Activated CD4-positive, alpha-beta T cell treated with anti-CD3 and anti-CD28 coated beads for 36 hours (primary cell): ENCODE data around the gene MALT1. TPM values are rescaled to one million over a fixed set of nuclear protein-coding genes. Genes with fewer than 3 reads are reported as not detected.
"Not testable (repeated sequence)": the region's sequence is repeated elsewhere in the genome, so short reads cannot be mapped to it uniquely, and the experiment has no call there.

Source experiments
- ATAC-seq: fragments of 200-7000 bp; cut with Tn5 transposase; one replicate; pipeline ENCODE4 v1.10.0; 2021; ENCODE audit warnings: mild to moderate bottlenecking, moderate library complexity
- CTCF ChIA-PET: fragments of 350-600 bp; sonication (Branson Sonifier 250); formaldehyde crosslinking; loops from one replicate; lab custom pipeline; 2021; ENCODE audit warnings: antibody characterized with exemption; lab: Charles Lee
- POLR2A ChIA-PET: fragments of 350-600 bp; sonication (Branson Sonifier 250); formaldehyde crosslinking; loops from one replicate; lab custom pipeline; 2021; ENCODE audit warnings: antibody characterized with exemption, inconsistent platforms; lab: Charles Lee
- DNase-seq: peaks from one replicate; pipeline ENCODE4 v3.0.0-alpha.2; 2020
- H3K27ac Mint-ChIP-seq: one replicate; pipeline ENCODE4 v1.8.0; 2021; ENCODE audit warnings: mixed read lengths
- H3K27me3 Mint-ChIP-seq: one replicate; pipeline ENCODE4 v1.8.0; 2021; ENCODE audit warnings: mixed read lengths
- H3K36me3 Mint-ChIP-seq: one replicate; pipeline ENCODE4 v1.8.0; 2021; ENCODE audit warnings: low read depth, mixed read lengths
- H3K4me1 Mint-ChIP-seq: one replicate; pipeline ENCODE4 v1.8.0; 2021; ENCODE audit warnings: mixed read lengths
- H3K4me3 Mint-ChIP-seq: one replicate; pipeline ENCODE4 v1.8.0; 2021; ENCODE audit warnings: mild to moderate bottlenecking, moderate library complexity, mixed read lengths
- H3K9me3 Mint-ChIP-seq: one replicate; pipeline ENCODE4 v1.8.0; 2021; ENCODE audit warnings: low read depth, mixed read lengths
- intact Hi-C, 2 experiments: fragments of 100-400 bp; cut with DNase I in 1 of 2; cut with micrococcal nuclease in 1 of 2; formaldehyde crosslinking; loops; one replicate each; pipeline versions ENCODE4 v1.14.2 to v1.15.1; 2022 to 2024; cut with DNase I, micrococcal nuclease
- total RNA-seq, 2 experiments: library from RNA; stranded (reverse); gene quantifications; one replicate each; pipeline ENCODE4 v1.2.3, GENCODE V29; 2021

Gene MALT1
- total RNA-seq, 2 experiments from 2014 or later = 39.3 to 40.5 TPM

DNA sequence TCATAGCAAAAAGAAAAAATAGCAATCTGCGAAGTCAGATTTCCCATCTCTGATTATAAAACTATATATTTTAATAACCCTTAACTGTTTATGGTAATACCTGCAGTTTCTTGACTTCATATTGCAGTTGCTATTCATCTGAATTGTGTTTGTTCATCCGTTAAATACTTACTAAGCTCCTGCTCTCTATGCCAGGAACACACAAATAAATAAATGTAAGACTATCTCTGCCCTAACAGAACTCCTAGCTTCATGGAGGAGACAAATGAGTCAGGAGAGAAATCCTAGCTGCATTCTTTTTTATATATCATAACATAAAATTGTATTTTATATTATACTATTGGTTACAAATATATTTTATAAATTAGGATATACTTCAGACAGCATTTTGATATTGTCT, 61.2 kb downstream of the MALT1 start:
- no peaks in the 10 kb centered on the region for H3K27me3 Mint-ChIP-seq

DNA sequence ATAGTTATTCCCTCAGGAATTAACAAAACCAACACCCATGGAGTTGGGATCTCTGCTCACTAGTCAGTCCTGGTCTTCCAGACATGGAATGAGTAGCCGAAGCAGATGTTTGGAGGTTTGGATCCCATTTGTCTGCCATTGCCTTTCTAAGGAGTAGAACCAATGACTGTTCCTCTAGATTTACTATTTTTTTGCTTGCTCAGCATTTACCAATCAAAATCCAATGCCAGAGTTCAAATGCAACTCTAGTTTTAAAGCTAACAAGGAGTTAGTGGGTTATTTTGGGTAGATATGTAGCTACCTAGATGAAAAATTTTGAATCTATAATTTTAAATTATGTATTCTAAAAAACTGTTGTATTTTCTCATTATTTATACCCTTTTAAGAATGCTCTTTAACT, 62.6 kb downstream of the MALT1 start:
- Mint-ChIP-seq H3K4me1 (peaks cover 10% of the 10 kb centered on the region), H3K9me3 (no peaks in the 10 kb centered on the region), H3K4me3 (no peak overlapping the region), H3K36me3 (peaks cover 53% of the 10 kb centered on the region), H3K27me3 (no peaks in the 10 kb centered on the region), H3K27ac (no peak overlapping the region)
- ChIA-PET POLR2A (no interaction called here), CTCF (interaction anchor here (0.6 kb wide), 1 partner anchor 205 kb away, joined by 3 read pairs; no protein-coding TSS in a partner anchor)
- DNase-seq = no peak
- no peak for ATAC-seq
- intact Hi-C loops = no loop called here

More for the DNA sequence above, 61.2 kb downstream of the MALT1 start:
- intact Hi-C loops = no loop called here
- no peaks in the 10 kb centered on the region for H3K9me3 Mint-ChIP-seq
- ATAC-seq (no peak), DNase-seq (no peak)
- ChIA-PET CTCF (interaction anchor here (0.5 to 1.5 kb wide), 3 partner anchors 18 to 37 kb away, joined by 3 to 5 read pairs (median 3); no protein-coding TSS in a partner anchor), POLR2A (no interaction called here)
- H3K27ac Mint-ChIP-seq = no peak overlapping the region
- peaks cover 41% of the 10 kb centered on the region for H3K36me3 Mint-ChIP-seq
- peaks cover 10% of the 10 kb centered on the region for H3K4me1 Mint-ChIP-seq
- no peak overlapping the region for H3K4me3 Mint-ChIP-seq

DNA sequence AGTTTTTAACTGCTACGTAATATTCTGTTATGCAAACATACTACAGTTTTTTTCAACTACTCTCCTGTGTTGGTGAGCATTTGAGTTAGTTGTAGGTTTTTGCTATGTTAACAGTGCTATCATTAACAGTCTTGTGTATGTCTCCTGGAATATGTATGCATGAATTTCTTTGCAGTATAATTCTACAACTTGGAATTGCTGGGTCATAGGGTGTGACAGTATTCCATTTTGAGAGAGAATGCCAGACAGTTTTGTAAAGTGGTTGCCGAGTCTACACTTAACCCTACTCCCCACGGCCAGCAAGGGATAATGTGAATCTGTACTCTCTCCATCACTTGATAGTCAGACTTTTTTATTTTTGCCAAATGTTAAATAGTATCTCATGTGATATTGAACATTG, 67.1 kb downstream of the MALT1 start:
- no peaks in the 10 kb centered on the region for H3K27me3 Mint-ChIP-seq
- no peaks in the 10 kb centered on the region for H3K9me3 Mint-ChIP-seq
- no peak overlapping the region for H3K4me3 Mint-ChIP-seq
- peaks cover 6% of the 10 kb centered on the region for H3K4me1 Mint-ChIP-seq
- DNase-seq (no peak), ATAC-seq (no peak)
- CTCF ChIA-PET = no interaction called here
- peaks cover 55% of the 10 kb centered on the region for H3K36me3 Mint-ChIP-seq
- intact Hi-C loops = no loop called here
- POLR2A ChIA-PET = no interaction called here
- no peak overlapping the region for H3K27ac Mint-ChIP-seq

DNA sequence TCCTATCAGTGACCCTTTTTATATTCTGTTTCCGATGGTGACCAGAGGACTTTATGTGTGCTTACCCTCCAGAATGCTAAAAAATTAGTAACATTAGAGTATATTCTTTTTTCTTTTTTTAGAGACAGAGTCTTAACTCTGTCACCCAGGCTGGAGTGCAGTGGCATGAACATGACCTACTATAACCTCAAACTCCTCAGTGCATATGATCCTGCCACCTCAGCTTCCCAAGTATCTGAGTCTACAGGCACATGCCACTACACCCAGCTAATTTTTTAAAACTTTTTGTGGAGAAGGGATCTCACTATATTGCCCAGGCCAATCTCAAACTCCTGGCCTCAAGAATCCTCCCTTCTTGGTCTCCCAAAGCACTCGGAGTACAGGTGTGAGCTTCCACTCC, 74.6 kb downstream of the MALT1 start:
- intact Hi-C loops = no loop called here
- H3K9me3 Mint-ChIP-seq = peaks cover 8% of the 10 kb centered on the region
- peaks cover under 1% of the 10 kb centered on the region for H3K4me1 Mint-ChIP-seq
- no peak for ATAC-seq
- H3K4me3 Mint-ChIP-seq = no peak overlapping the region
- H3K36me3 Mint-ChIP-seq = peaks cover 71% of the 10 kb centered on the region
- ChIA-PET CTCF (interaction anchor here (0.6 to 2.2 kb wide), 6 partner anchors 9 to 353 kb away, joined by 3 to 16 read pairs (median 3); partner anchors contain the start of gene MALT1), POLR2A (interaction anchor here (0.6 kb wide), 1 partner anchor 38 kb away, joined by 3 read pairs; no protein-coding TSS in a partner anchor)
- no peaks in the 10 kb centered on the region for H3K27me3 Mint-ChIP-seq
- no peak overlapping the region for H3K27ac Mint-ChIP-seq
- DNase-seq = no peak

DNA sequence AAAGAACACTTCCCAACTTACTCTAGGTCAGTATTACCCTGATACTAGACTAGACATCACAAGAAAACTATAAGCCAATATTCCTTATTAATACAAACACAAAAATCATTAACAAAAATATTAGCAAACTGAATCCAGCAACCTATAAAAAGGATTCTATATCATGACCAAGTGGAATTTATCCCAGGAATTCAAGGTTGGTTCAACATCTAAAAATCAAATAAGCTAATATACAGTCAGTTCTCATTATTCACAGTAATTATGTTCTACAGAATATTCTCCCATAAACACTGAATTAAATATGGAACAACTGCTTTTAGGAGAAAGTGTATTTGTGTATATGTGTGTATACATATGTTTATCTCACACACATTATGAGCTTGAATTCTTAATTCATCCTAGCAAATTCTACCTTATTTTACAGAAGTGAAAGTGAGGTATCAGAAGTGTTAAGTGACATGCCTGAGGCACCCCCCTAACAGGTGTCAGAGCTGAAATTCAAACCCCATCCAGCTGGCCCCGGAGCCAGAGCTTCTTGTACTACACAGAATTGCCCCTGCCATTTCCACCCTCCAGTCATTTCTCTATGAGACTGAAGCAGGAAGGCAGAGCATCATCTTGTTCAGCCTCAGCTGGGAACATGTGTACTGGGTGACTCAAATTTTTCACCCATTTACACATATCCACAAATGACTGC, 77.8 kb downstream of the MALT1 start:
- intact Hi-C loops = no loop called here
- Mint-ChIP-seq H3K27ac (no peak overlapping the region), H3K27me3 (no peaks in the 10 kb centered on the region), H3K9me3 (peaks cover 8% of the 10 kb centered on the region), H3K36me3 (peaks cover 62% of the 10 kb centered on the region), H3K4me3 (no peak overlapping the region), H3K4me1 (no peaks in the 10 kb centered on the region)
- POLR2A ChIA-PET = no interaction called here
- CTCF ChIA-PET = interaction anchor here (1.1 to 2.9 kb wide), 4 partner anchors 15 to 321 kb away, joined by 3 to 10 read pairs (median 4); no protein-coding TSS in a partner anchor
- ATAC-seq = peak; percentile 49
- DNase-seq = no peak

DNA sequence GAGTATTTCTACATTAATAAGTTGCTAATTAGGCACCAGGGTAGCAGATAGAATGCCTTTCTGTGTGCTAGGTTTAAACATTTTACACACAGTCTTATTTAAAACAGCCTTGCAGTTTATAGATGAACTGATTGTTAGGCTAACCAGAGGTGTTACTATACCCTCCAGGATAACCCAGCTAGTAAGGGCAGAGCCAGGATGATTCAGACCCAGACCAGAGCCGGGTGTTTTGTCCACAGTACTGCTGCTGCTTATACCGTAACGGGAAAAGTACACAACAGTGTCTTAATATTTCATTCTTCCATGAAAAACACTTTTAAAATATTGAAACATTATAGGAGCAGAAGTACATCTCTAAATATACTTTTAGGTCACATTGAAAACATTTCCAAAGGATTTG, 82.7 kb downstream of the MALT1 start:
- H3K27me3 Mint-ChIP-seq = no peaks in the 10 kb centered on the region
- intact Hi-C loops = no loop called here
- no peak overlapping the region for H3K27ac Mint-ChIP-seq
- H3K9me3 Mint-ChIP-seq = no peaks in the 10 kb centered on the region
- DNase-seq (no peak), ATAC-seq (no peak)
- POLR2A ChIA-PET = no interaction called here
- CTCF ChIA-PET = interaction anchor here (1.0 to 4.0 kb wide), 3 partner anchors 9 to 317 kb away, joined by 4 to 36 read pairs (median 4); no protein-coding TSS in a partner anchor
- H3K4me1 Mint-ChIP-seq = peaks cover 19% of the 10 kb centered on the region
- no peak overlapping the region for H3K4me3 Mint-ChIP-seq
- peaks cover 20% of the 10 kb centered on the region for H3K36me3 Mint-ChIP-seq

DNA sequence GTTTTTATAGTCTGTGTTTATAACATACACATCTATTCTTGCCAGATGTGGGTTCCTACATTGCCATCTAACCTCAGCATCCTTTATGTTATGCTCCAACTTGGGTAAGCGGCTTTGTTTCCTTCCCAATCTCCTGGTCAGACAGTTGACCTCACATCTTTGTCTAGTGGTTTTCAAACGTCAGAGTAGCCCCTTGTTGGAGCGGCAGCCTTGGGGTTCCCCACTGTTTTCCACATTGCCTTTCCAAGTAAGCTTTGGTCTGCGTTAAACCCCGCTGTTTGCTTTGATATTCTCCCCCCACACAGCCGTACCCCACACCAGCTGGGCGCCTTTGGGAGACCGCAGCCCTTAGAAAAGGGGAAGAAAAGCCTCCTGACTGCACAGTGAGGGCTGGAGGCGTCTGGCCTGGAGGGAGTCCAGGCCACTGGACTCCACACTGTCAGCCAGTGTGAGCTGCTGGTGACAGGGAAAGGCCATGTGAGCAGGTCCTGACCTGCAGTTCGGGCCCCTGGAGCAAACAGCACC, 83.3 kb downstream of the MALT1 start:
- Mint-ChIP-seq H3K27me3 (no peaks in the 10 kb centered on the region), H3K36me3 (peaks cover 13% of the 10 kb centered on the region), H3K27ac (peak overlapping the region; percentile 78), H3K9me3 (no peaks in the 10 kb centered on the region), H3K4me3 (no peak overlapping the region), H3K4me1 (peaks cover 19% of the 10 kb centered on the region)
- DNase-seq = no peak
- ChIA-PET POLR2A (no interaction called here), CTCF (interaction anchor here (0.8 to 4.0 kb wide), 8 partner anchors 8 to 316 kb away, joined by 3 to 36 read pairs (median 4); no protein-coding TSS in a partner anchor)
- intact Hi-C loops = no loop called here
- peak; percentile 26 for ATAC-seq

DNA sequence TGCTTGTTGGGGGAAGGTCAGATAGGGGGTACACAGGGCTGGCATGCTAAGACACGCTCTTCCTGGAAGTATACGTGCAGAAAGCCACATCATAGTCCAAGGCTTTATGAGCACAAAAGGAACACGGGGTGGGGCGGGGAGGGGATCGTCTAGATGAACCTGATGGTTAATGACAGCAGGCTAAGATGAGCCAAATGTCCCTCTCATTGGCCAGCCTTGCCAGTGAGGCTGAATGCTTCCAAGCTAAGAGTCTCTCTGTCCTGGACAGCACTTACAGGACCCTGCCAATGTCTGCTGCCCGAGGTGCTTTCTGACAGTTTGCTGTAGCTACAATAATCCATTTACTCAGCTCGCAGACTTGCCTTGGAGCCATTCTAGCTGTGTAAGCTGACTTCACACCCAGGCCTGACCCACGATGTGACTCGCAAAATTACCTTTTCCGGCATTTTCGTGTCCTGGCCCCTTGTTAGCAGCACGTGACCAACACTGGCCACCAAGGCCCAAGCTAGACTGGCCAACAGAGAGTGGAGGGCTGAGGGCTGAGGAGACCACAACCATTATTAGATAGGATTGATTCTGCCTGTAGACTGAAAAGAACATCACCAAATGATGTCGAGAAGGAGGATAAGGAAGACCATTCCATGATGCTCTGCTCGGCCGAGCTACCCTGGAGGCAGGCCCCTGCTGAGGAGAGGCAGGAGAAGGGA, 84.2 kb downstream of the MALT1 start:
- peaks cover 3% of the 10 kb centered on the region for H3K27me3 Mint-ChIP-seq
- H3K4me1 Mint-ChIP-seq = peaks cover 19% of the 10 kb centered on the region
- ChIA-PET CTCF (interaction anchor here (1.1 to 4.0 kb wide), 5 partner anchors 8 to 226 kb away, joined by 3 to 36 read pairs (median 5); no protein-coding TSS in a partner anchor), POLR2A (interaction anchor here (0.6 kb wide), 1 partner anchor 368 kb away, joined by 3 read pairs; no protein-coding TSS in a partner anchor)
- no peak overlapping the region for H3K4me3 Mint-ChIP-seq
- H3K9me3 Mint-ChIP-seq = no peaks in the 10 kb centered on the region
- H3K27ac Mint-ChIP-seq = peak overlapping the region; percentile 80
- DNase-seq (peak; percentile 55), ATAC-seq (peak; percentile 42)
- intact Hi-C loops = no loop called here
- H3K36me3 Mint-ChIP-seq = peaks cover 5% of the 10 kb centered on the region

DNA sequence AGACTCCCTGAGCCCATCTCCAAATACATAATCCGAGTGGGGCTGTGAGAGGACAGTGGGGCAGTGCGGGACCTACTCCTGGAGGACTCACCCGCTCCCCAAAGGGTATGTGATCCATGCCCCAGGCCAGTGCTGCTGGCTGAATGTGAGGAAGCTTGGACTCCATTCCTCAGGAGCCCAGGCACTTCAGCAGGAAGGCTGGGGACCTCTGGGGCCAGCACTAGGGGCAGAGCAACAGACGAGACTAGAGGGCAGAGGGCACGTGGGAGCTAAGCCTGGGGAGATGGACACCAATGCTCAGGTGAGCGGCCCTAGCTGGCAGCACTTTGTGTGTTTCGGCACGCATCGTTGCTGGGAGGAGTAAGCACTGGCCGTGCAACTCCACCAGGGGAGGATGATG, 84.9 kb downstream of the MALT1 start:
- ATAC-seq (no peak), DNase-seq (no peak)
- no peak overlapping the region for H3K4me3 Mint-ChIP-seq
- CTCF ChIA-PET = interaction anchor here (1.6 to 4.0 kb wide), 3 partner anchors 7 to 227 kb away, joined by 4 to 36 read pairs (median 5); no protein-coding TSS in a partner anchor
- H3K27ac Mint-ChIP-seq = no peak overlapping the region
- no peaks in the 10 kb centered on the region for H3K36me3 Mint-ChIP-seq
- no peaks in the 10 kb centered on the region for H3K9me3 Mint-ChIP-seq
- intact Hi-C loops = no loop called here
- peaks cover 3% of the 10 kb centered on the region for H3K27me3 Mint-ChIP-seq
- peaks cover 21% of the 10 kb centered on the region for H3K4me1 Mint-ChIP-seq
- POLR2A ChIA-PET = no interaction called here

DNA sequence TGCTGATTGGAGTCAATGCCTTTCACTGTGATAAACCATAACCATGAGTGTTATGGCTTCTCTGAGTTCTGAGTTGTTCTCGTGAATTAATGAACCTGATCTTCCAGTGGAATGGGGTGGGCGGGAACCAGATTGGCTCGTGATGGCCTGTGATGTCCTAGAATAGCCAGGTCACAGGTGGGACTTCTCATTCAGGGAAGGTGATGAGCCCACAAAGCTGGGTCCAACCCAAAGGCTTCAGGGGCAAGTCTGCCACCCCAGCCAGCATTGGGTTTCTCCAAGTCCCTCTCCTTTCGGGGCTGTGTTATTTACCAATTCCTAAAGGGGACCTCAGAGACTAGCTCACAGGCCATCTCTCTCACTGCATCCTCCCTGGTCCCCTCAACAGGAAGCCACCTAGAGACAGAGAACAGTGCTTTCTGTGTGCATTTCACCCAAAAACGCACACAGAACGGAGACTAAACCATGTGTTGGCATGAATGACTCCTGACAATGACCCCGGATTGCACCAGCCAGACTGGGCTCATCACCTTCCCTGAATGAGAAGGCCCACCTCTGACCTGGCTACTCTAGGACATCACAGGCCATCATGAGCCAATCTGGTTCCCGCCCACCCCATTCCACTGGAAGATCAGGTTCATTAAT, 85.5 kb downstream of the MALT1 start:
- peaks cover 27% of the 10 kb centered on the region for H3K4me1 Mint-ChIP-seq
- POLR2A ChIA-PET = no interaction called here
- H3K36me3 Mint-ChIP-seq = no peaks in the 10 kb centered on the region
- ATAC-seq (no peak), DNase-seq (no peak)
- no peak overlapping the region for H3K4me3 Mint-ChIP-seq
- no peaks in the 10 kb centered on the region for H3K9me3 Mint-ChIP-seq
- H3K27ac Mint-ChIP-seq = no peak overlapping the region
- H3K27me3 Mint-ChIP-seq = peaks cover 5% of the 10 kb centered on the region
- intact Hi-C loops = no loop called here
- CTCF ChIA-PET = interaction anchor here (1.0 to 4.0 kb wide), 2 partner anchors 7 to 12 kb away, joined by 3 to 36 read pairs; no protein-coding TSS in a partner anchor

DNA sequence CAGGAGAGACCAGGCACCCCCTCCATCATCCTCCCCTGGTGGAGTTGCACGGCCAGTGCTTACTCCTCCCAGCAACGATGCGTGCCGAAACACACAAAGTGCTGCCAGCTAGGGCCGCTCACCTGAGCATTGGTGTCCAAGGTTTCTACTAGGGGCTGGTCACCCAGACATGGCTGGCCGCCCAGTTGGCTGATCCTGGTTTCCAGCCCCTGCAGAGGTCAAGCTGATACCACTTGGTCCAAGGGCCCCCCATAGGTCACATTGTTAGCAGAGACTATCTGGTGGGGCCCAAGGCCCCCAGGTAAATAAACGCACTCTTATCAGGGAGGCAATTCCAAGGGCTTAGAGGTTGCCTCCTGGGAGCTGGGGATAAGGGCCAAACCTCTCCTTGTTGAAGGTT, 86.1 kb downstream of the MALT1 start:
- peaks cover 31% of the 10 kb centered on the region for H3K4me1 Mint-ChIP-seq
- intact Hi-C loops, H3K4me3 Mint-ChIP-seq, H3K9me3 Mint-ChIP-seq, H3K27me3 Mint-ChIP-seq, POLR2A ChIA-PET, ATAC-seq, DNase-seq, H3K27ac Mint-ChIP-seq, H3K36me3 Mint-ChIP-seq: not testable (repeated sequence)
- CTCF ChIA-PET = interaction anchor here (1.0 to 14.3 kb wide), 2 partner anchors 11 to 227 kb away, joined by 3 to 298 read pairs; no protein-coding TSS in a partner anchor
